ENCODE measurements around the gene SPOCK2.
A peak's percentile ranks its signal among the peaks of the same experiment; 100 is the strongest.

The SPOCK2 gene

GRCh38 chr10:72099600-72099921 lies 11.2 kb upstream of the SPOCK2 start:
- TF ChIP-seq CTCF (IDR thresholded peaks at IDR 0.05; ENCODE audit: low read length, missing control alignments): no peak
- DNase-seq (ENCODE audit: low read depth): no peak
- no peak overlapping the region for H3K4me3 ChIP-seq (replicated peaks; ENCODE audit: low read depth, low read length)

- no peak for TF ChIP-seq CTCF (IDR thresholded peaks at IDR 0.05; ENCODE audit: low read length, missing control alignments)
- no peak overlapping the region for H3K4me3 ChIP-seq (replicated peaks; ENCODE audit: low read depth, low read length)
- no peak for DNase-seq (ENCODE audit: low read depth)
These were observed 10.7 kb upstream of the SPOCK2 start for GRCh38 chr10:72098836-72099599.

GRCh38 chr10:72098301-72098835 lies 10.0 kb upstream of the SPOCK2 start:
- TF ChIP-seq CTCF (IDR thresholded peaks at IDR 0.05; ENCODE audit: low read length, missing control alignments): no peak
- DNase-seq (ENCODE audit: low read depth): no peak
- H3K4me3 ChIP-seq (replicated peaks; ENCODE audit: low read depth, low read length): no peak overlapping the region

GRCh38 chr10:72097448-72098300 lies 9.3 kb upstream of the SPOCK2 start:
- TF ChIP-seq CTCF (IDR thresholded peaks at IDR 0.05; ENCODE audit: low read length, missing control alignments): no peak
- no peak overlapping the region for H3K4me3 ChIP-seq (replicated peaks; ENCODE audit: low read depth, low read length)
- peak; percentile 96 for DNase-seq (ENCODE audit: low read depth)

- peak; percentile 62 for DNase-seq (ENCODE audit: low read depth)
These were observed 8.0 kb upstream of the SPOCK2 start for GRCh38 chr10:72096115-72097000.

More at GRCh38 chr10:72096115-72097000, 8.0 kb upstream of the SPOCK2 start:
- no peak overlapping the region for H3K4me3 ChIP-seq (replicated peaks; ENCODE audit: low read depth, low read length)
- TF ChIP-seq CTCF (IDR thresholded peaks at IDR 0.05; ENCODE audit: low read length, missing control alignments): peak; percentile 8

Measured in fibroblast of pulmonary artery (primary cell).